ENCODE measurements around the gene OR8B3.

The OR8B3 gene

GRCh38 chr11:124346311-124346955, 52.4 kb downstream of the OR8B3 start:
- H3K9me3 ChIP-seq (replicated peaks; ENCODE audit: low read length) = no peaks in the 10 kb centered on the region
- H3K36me3 ChIP-seq (ENCODE audit: insufficient read depth, low read length) = no peaks in the 10 kb centered on the region
- H3K4me2 ChIP-seq (ENCODE audit: low read length) = no peak overlapping the region
- no peak overlapping the region for H3K9ac ChIP-seq (ENCODE audit: low read depth, low read length)
- no peaks in the 10 kb centered on the region for H3K4me1 ChIP-seq (ENCODE audit: control insufficient read depth, insufficient read depth, low read length)
- no peaks in the 10 kb centered on the region for H3K27me3 ChIP-seq (ENCODE audit: control insufficient read depth, insufficient read depth, low read length)
- no peak overlapping the region for H3K4me3 ChIP-seq (ENCODE audit: low read length)

Data from skeletal muscle satellite cell (primary cell).